Mesothelial cell of epicardium (in vitro differentiated cells): Measurements from ENCODE around the gene NCAM1. TPM values are rescaled to one million over a fixed set of nuclear protein-coding genes. Genes with fewer than 3 reads are reported as not detected.

Source experiments
- DNase-seq, 2 experiments: peaks; one replicate each; pipeline ENCODE4 v3.0.0; 2021; ENCODE audit warnings: low spot score in 2 of 2; ENCODE audit not compliant: unreplicated experiment in 2 of 2
- H3K27ac Mint-ChIP-seq: 2 replicates; pipeline ENCODE4 v1.8.0; 2021; ENCODE audit warnings: mixed read lengths
- H3K27me3 Mint-ChIP-seq: 2 replicates; pipeline ENCODE4 v1.8.0; 2021; ENCODE audit warnings: low read depth, mixed read lengths
- H3K36me3 Mint-ChIP-seq: 2 replicates; pipeline ENCODE4 v1.8.0; 2021; ENCODE audit warnings: mixed read lengths
- H3K4me1 Mint-ChIP-seq: 2 replicates; pipeline ENCODE4 v1.8.0; 2021; ENCODE audit warnings: mixed read lengths
- H3K4me3 Mint-ChIP-seq: 2 replicates; pipeline ENCODE4 v1.8.0; 2021; ENCODE audit warnings: mild to moderate bottlenecking, moderate library complexity, mixed read lengths
- H3K9me3 Mint-ChIP-seq: 2 replicates; pipeline ENCODE4 v1.8.0; 2021; ENCODE audit warnings: mixed read lengths
- total RNA-seq: library from RNA; stranded (reverse); gene quantifications from 3 replicates; pipeline ENCODE4 v1.2.1, GENCODE V29; 2021
- TF ChIP-seq, protein P1 (sequence below): fragments of 200-600 bp; sonication (generic); IDR thresholded peaks from one replicate; pipeline ENCODE4 v1.5.0; 2021; ENCODE audit warnings: antibody characterized with exemption; ENCODE audit not compliant: unreplicated experiment

Gene NCAM1
- total RNA-seq, 1 donor from 2014 or later = 139 TPM

DNA sequence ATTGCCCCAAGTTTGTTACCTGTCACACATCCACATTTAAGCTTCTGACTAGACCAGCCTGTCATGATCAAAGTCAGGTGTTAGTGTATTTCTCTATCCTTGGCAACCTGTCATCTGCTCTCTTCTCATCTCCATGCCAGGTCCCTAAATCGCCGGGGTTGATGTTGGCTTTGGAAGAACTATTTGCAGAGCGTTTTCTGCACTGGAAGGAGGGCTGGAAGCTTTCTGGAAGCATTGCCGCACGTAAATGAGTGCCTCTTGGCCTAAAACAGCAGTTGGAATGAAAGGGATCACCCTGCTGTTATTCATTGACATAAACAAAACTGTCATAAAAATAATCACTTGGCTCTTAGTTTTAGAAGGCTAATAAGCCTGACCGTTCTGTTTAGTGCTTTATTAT lies 354.6 kb downstream of the NCAM1 start:
- Mint-ChIP-seq H3K9me3 (peaks cover 20% of the 10 kb centered on the region), H3K27ac (peak overlapping the region; percentile 86), H3K27me3 (no peaks in the 10 kb centered on the region), H3K4me3 (peak overlapping the region; percentile 74), H3K4me1 (peaks cover 36% of the 10 kb centered on the region), H3K36me3 (peaks cover 30% of the 10 kb centered on the region)
- TF ChIP-seq, protein P1, sequence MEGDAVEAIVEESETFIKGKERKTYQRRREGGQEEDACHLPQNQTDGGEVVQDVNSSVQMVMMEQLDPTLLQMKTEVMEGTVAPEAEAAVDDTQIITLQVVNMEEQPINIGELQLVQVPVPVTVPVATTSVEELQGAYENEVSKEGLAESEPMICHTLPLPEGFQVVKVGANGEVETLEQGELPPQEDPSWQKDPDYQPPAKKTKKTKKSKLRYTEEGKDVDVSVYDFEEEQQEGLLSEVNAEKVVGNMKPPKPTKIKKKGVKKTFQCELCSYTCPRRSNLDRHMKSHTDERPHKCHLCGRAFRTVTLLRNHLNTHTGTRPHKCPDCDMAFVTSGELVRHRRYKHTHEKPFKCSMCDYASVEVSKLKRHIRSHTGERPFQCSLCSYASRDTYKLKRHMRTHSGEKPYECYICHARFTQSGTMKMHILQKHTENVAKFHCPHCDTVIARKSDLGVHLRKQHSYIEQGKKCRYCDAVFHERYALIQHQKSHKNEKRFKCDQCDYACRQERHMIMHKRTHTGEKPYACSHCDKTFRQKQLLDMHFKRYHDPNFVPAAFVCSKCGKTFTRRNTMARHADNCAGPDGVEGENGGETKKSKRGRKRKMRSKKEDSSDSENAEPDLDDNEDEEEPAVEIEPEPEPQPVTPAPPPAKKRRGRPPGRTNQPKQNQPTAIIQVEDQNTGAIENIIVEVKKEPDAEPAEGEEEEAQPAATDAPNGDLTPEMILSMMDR = no peak
- no peak for DNase-seq

DNA sequence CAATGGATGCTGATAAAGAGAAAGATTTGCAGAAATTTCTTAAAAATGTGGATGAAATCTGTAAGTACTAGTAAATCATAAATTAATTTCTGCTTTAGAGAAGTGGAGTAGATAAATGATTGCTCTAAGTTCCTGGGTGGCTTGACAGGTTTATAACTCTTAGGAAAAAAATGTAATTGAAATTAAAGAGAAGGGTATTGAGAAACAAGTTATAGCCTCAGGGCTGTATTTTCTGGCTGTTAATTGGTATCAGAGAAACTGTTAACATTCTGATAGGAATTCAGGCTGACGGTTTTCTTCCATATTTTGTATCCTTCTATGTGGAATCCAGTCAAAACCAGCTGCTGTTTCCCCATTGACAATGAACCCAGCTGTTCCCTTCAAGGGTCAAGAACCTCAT lies 355.0 kb downstream of the NCAM1 start:
- Mint-ChIP-seq H3K9me3 (peaks cover 20% of the 10 kb centered on the region), H3K4me3 (no peak overlapping the region), H3K36me3 (peaks cover 32% of the 10 kb centered on the region), H3K27ac (peak overlapping the region; percentile 55), H3K27me3 (no peaks in the 10 kb centered on the region), H3K4me1 (peaks cover 36% of the 10 kb centered on the region)
- TF ChIP-seq, protein P1 = no peak
- DNase-seq = no peak

DNA sequence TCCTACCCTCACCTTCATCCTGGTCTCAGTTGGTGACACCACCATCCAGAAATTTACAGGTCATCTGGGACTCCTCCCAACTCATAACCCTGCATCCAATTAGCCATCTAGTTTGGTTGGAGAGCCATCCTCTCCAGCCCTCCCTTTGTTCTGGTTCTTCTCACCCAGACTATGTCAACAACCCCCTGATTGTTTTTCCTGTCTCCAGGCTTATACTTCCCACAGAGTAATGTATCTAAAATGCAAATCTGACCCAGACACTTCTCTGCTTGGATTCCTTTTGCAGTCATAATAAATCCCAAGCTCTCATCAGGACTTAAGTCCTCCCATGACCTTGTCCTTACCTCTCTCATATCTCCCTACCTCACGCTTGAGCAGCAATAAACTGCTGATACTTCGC lies 356.1 kb downstream of the NCAM1 start:
- H3K4me1 Mint-ChIP-seq = peaks cover 40% of the 10 kb centered on the region
- H3K36me3 Mint-ChIP-seq = peaks cover 32% of the 10 kb centered on the region
- H3K4me3 Mint-ChIP-seq = no peak overlapping the region
- TF ChIP-seq, protein P1 = no peak
- H3K27ac Mint-ChIP-seq = peak overlapping the region; percentile 60
- H3K27me3 Mint-ChIP-seq = no peaks in the 10 kb centered on the region
- H3K9me3 Mint-ChIP-seq = peaks cover 20% of the 10 kb centered on the region
- DNase-seq = no peak

DNA sequence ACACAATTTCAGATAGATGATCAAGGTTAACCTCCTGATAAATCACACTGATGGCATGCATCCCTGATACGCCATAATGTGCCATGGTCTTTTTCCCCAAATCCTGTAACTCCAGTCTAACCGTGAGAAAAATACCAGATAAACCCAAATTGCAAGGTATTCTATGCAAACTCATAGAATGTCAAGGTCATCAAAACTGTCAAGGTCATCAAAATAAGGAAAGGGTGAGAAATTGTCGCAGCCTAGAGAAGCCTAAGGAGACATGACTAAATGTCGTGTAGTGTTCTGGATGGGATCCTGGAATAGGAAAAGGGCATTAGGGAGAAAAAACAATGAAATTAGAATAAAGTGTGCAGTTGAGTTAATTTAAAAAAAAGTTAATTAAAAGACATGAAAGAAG lies 357.9 kb downstream of the NCAM1 start:
- Mint-ChIP-seq H3K27ac (no peak overlapping the region), H3K27me3 (no peaks in the 10 kb centered on the region), H3K4me1 (peaks cover 43% of the 10 kb centered on the region), H3K9me3 (peaks cover 20% of the 10 kb centered on the region), H3K4me3 (no peak overlapping the region), H3K36me3 (peaks cover 38% of the 10 kb centered on the region)
- TF ChIP-seq, protein P1 = no peak
- no peak for DNase-seq

DNA sequence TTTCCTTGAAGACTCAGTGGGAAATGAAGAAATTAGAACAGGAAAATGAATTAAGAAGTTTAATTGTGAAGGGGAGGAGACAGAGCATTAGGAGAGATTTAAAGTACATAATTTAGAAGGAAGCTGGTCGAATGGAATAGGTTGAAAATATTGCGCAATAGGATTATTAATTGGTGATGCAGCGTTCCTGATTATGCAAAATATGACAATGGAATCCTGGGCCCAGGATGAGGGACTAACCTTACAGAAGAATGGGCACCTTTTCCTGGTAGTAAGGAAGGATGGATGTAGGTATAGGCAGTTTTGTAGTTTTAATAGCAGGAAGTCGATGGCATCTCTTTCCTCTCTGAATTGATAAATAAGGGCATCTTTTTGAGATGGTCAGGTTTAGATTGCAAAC lies 360.9 kb downstream of the NCAM1 start:
- Mint-ChIP-seq H3K4me3 (no peak overlapping the region), H3K27me3 (no peaks in the 10 kb centered on the region), H3K4me1 (peaks cover 23% of the 10 kb centered on the region), H3K36me3 (peaks cover 53% of the 10 kb centered on the region), H3K9me3 (peaks cover 20% of the 10 kb centered on the region), H3K27ac (no peak overlapping the region)
- no peak for DNase-seq
- TF ChIP-seq, protein P1 = no peak

DNA sequence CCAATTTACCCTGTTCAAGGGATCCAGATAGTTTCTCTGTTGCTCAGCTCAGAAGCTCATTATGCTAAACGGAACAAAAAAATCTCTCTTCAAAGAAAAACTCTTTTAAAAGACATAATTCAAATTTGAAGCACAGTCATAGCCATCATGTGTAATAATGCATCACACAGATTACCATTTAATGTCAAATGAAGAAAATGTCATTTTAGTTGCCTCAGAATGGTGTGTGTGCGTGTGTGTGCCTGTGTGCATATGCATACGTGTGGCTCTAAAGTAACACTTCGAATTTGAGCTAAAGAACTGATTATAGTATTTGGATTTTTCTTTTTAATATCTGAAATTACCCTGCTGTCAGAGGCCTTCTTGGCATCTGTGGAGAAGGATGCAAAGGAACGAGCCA lies 363.0 kb downstream of the NCAM1 start:
- TF ChIP-seq, protein P1 = no peak
- Mint-ChIP-seq H3K4me1 (peaks cover 17% of the 10 kb centered on the region), H3K27me3 (no peaks in the 10 kb centered on the region), H3K27ac (no peak overlapping the region), H3K36me3 (peaks cover 54% of the 10 kb centered on the region), H3K4me3 (no peak overlapping the region), H3K9me3 (peaks cover 10% of the 10 kb centered on the region)
- no peak for DNase-seq
